Dermis lymphatic vessel endothelial cell (primary cell): Measurements from ENCODE around the gene ZBTB38. TPM values are rescaled to one million over a fixed set of nuclear protein-coding genes. Genes with fewer than 3 reads are reported as not detected.

Experiments
- total RNA-seq: library from RNA; depleted of rRNA; stranded (reverse); fragments of >200 nt; gene quantifications from 2 replicates; pipeline ENCODE4 v1.2.1, GENCODE V29; 2014

ZBTB38 gene
- 64.4 and 88.4 TPM in 2 replicates for total RNA-seq

GRCh38 chr3:141368062-141368924 is at the start of gene ZBTB38:
ZBTB38 (plus strand) TSS chr3:141368504; CDS start chr3:141442389, 73,885 bp downstream.

Other genes starting within 250 kb of the ZBTB38 start
- gene PXYLP1, start 136.7 kb upstream of the ZBTB38 start, total RNA-seq, result 0.43 and 0.60 TPM in 2 replicates
- 9.2 and 10.3 TPM in 2 replicates for gene RASA2, start 118.5 kb downstream of the ZBTB38 start, total RNA-seq